A673 (cell line): ENCODE data around the gene PSMD8.

Experiments
- CTCF ChIP-seq: fragments of 300-800, 200-600 bp; sonication (generic); conservative IDR thresholded peaks from 2 replicates; pipeline ENCODE4 v1.5.1; 2017; ENCODE audit warnings: low read depth, mild to moderate bottlenecking, antibody characterized with exemption, low read length, moderate library complexity, mixed read lengths
- EZH2 ChIP-seq: fragments of 200-600 bp; sonication (generic); IDR thresholded peaks from 2 replicates; pipeline ENCODE4 v1.6.1; 2017; ENCODE audit warnings: borderline replicate concordance, low read depth, mild to moderate bottlenecking, mixed read lengths, antibody characterized with exemption, low read length; ENCODE audit not compliant: poor library complexity, severe bottlenecking

GRCh38 chr19:38367041-38367440 lies 7.3 kb upstream of the PSMD8 start:
- no peak for TF ChIP-seq CTCF
- no peak for TF ChIP-seq EZH2
